ENCODE results near the gene APOF. TPM values are rescaled to one million over a fixed set of nuclear protein-coding genes. Genes with fewer than 3 reads are reported as not detected.

Gene APOF
- total and polyA plus RNA-seq, 2 of the 13 experiments (the other 11 are each of a cell fraction or from before 2014, with no cell fraction given) = 3.3 to 23.9 TPM

DNA sequence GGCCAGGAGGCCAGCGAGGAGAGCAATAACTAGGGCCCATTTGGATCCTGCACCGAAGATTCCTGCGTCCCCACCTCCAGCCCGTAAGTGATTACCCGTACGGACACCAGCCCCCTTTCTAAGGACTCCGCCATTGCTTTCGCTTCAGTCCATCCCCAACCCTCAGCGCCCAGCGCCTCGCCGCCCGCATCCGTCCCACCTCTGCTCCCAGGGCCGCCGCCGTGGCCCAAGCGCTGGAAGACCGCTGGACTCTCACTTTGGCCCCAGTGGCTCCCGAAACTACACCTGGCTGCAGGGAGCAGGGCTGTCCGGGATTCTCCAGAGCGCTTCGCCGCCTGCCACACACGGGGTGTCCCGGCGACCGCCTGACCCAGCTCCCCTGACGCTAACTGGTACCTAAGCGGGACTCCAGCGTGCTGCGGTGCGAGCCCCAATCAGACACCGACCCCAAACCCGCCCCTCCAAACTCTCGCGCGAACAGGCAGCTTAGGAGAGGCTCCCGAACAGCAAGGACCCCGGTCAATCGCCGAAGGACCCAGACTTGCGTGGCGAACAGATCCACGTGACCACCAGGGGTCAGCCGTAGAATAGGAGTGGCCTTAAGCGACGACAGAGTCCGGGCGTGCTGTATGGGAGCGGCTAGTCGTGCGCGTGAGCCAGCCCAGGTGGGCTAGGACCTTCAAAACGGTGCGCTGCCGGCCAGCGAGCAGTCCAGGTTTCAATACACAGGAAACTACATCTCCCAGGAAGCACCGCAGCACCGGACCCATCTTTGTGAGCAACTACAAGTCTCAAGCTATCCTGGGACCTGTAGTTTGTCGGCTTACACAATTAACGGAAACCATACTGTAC, 46.8 kb downstream of the APOF start, which contains the start of gene CNPY2 (continued):
- TF ChIP-seq, protein P1, sequence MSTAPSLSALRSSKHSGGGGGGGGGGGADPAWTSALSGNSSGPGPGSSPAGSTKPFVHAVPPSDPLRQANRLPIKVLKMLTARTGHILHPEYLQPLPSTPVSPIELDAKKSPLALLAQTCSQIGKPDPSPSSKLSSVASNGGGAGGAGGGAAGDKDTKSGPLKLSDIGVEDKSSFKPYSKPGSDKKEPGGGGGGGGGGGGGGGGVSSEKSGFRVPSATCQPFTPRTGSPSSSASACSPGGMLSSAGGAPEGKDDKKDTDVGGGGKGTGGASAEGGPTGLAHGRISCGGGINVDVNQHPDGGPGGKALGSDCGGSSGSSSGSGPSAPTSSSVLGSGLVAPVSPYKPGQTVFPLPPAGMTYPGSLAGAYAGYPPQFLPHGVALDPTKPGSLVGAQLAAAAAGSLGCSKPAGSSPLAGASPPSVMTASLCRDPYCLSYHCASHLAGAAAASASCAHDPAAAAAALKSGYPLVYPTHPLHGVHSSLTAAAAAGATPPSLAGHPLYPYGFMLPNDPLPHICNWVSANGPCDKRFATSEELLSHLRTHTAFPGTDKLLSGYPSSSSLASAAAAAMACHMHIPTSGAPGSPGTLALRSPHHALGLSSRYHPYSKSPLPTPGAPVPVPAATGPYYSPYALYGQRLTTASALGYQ (CRISPR knock-in tag; IDR thresholded peaks at IDR 0.05) = peak; percentile 25; the same call in 1 of the 2 replicates
- no peak for TF ChIP-seq ZNF354B (CRISPR knock-in tag; IDR thresholded peaks at IDR 0.05)
- no peak for TF ChIP-seq ZNF260 (CRISPR knock-in tag; IDR thresholded peaks at IDR 0.05; ENCODE audit: borderline replicate concordance, low read depth)
- TF ChIP-seq GATA4 (IDR thresholded peaks at IDR 0.05; ENCODE audit: borderline replicate concordance, low read depth) = peak; percentile 38; the same call in 1 of the 2 replicates
- TF ChIP-seq, protein P2, sequence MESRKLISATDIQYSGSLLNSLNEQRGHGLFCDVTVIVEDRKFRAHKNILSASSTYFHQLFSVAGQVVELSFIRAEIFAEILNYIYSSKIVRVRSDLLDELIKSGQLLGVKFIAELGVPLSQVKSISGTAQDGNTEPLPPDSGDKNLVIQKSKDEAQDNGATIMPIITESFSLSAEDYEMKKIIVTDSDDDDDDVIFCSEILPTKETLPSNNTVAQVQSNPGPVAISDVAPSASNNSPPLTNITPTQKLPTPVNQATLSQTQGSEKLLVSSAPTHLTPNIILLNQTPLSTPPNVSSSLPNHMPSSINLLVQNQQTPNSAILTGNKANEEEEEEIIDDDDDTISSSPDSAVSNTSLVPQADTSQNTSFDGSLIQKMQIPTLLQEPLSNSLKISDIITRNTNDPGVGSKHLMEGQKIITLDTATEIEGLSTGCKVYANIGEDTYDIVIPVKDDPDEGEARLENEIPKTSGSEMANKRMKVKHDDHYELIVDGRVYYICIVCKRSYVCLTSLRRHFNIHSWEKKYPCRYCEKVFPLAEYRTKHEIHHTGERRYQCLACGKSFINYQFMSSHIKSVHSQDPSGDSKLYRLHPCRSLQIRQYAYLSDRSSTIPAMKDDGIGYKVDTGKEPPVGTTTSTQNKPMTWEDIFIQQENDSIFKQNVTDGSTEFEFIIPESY (CRISPR knock-in tag; IDR thresholded peaks at IDR 0.05) = no peak
- no peak for TF ChIP-seq CHD4 (IDR thresholded peaks at IDR 0.05; ENCODE audit: borderline replicate concordance, low read length)
- no peak for TF ChIP-seq JUNB (CRISPR knock-in tag; IDR thresholded peaks at IDR 0.05; ENCODE audit: borderline replicate concordance)
- peak; percentile 27; the same call in 1 of the 2 replicates for TF ChIP-seq ATF3 (CRISPR knock-in tag; IDR thresholded peaks at IDR 0.05)
- no peak for TF ChIP-seq RNF219 (CRISPR knock-in tag; IDR thresholded peaks at IDR 0.05)
- peak; percentile 63; the same call in 1 of the 2 replicates for TF ChIP-seq ZNF414 (CRISPR knock-in tag; IDR thresholded peaks at IDR 0.05)
- TF ChIP-seq ZNF570 (CRISPR knock-in tag; IDR thresholded peaks at IDR 0.05; ENCODE audit: borderline replicate concordance) = no peak
- TF ChIP-seq ZNF615 (CRISPR knock-in tag; IDR thresholded peaks at IDR 0.05; ENCODE audit: borderline replicate concordance) = no peak
- TF ChIP-seq ZNF777 (CRISPR knock-in tag; IDR thresholded peaks at IDR 0.05) = no peak
- no peak for TF ChIP-seq MIER3 (CRISPR knock-in tag; IDR thresholded peaks at IDR 0.05; ENCODE audit: borderline replicate concordance)
- no peak for TF ChIP-seq ZNF3 (CRISPR knock-in tag; IDR thresholded peaks at IDR 0.05)
- TF ChIP-seq SNAI1 (CRISPR knock-in tag; IDR thresholded peaks at IDR 0.05; ENCODE audit: borderline replicate concordance) = peak; percentile 40; the same call in 1 of the 2 replicates
- TF ChIP-seq KAT8 (CRISPR knock-in tag; IDR thresholded peaks at IDR 0.05) = peak; percentile 90
- no peak; the same call in 1 of the 2 replicates for TF ChIP-seq CBX5 (CRISPR knock-in tag; IDR thresholded peaks at IDR 0.05; ENCODE audit: borderline replicate concordance)
- TF ChIP-seq ZFP1 (CRISPR knock-in tag; IDR thresholded peaks at IDR 0.05) = peak; percentile 94
- no peak for TF ChIP-seq ZNF296 (CRISPR knock-in tag; conservative IDR thresholded peaks at IDR 0.05)
- TF ChIP-seq POLR2AphosphoS2 (IDR thresholded peaks at IDR 0.05; ENCODE audit: low read depth, low read length) = no peak
- peak; percentile 66; the same call in 1 of the 2 replicates for TF ChIP-seq MXD4 (CRISPR knock-in tag; IDR thresholded peaks at IDR 0.05)
- TF ChIP-seq NONO (IDR thresholded peaks at IDR 0.05) = no peak
- TF ChIP-seq NONO (CRISPR knock-in tag; conservative IDR thresholded peaks at IDR 0.05) = peak; percentile 91
